ENCODE data around the gene NFYA.

NFYA gene

GRCh38 chr6:41119508-41119907 lies 46.7 kb downstream of the NFYA start:
- no peak for DNase-seq (ENCODE audit: low read depth)

- DNase-seq (ENCODE audit: low read depth): no peak
Observed at GRCh38 chr6:41120058-41120457, 47.3 kb downstream of the NFYA start.

GRCh38 chr6:41122373-41122772 lies 49.6 kb downstream of the NFYA start:
- DNase-seq (ENCODE audit: low read depth): no peak

GRCh38 chr6:41122918-41123317 lies 50.1 kb downstream of the NFYA start:
- DNase-seq (ENCODE audit: low read depth): no peak

GRCh38 chr6:41125282-41125681 lies 52.5 kb downstream of the NFYA start:
- DNase-seq (ENCODE audit: low read depth): no peak

GRCh38 chr6:41132254-41132653 lies 59.5 kb downstream of the NFYA start:
- no peak for DNase-seq (ENCODE audit: low read depth)

GRCh38 chr6:41135062-41135832 lies 62.5 kb downstream of the NFYA start:
- DNase-seq (ENCODE audit: low read depth): no peak

- DNase-seq (ENCODE audit: low read depth): no peak
Observed at GRCh38 chr6:41136911-41137310, 64.1 kb downstream of the NFYA start.

GRCh38 chr6:41147917-41148316 lies 75.1 kb downstream of the NFYA start:
- no peak for DNase-seq (ENCODE audit: low read depth)

Measured in HS-5 (cell line).